Parathyroid adenoma (tissue), 2 donors: ENCODE data around the gene HCN4.

Experiments
- H2AFZ ChIP-seq: fragments of 300-600 bp; sonication (generic); one replicate; pipeline ENCODE4 v1.7.0; 2017; ENCODE audit warnings: antibody characterized with exemption, mild to moderate bottlenecking
- H3K27ac ChIP-seq: fragments of 300-600 bp; sonication (generic); one replicate; pipeline ENCODE4 v1.7.0; 2017
- H3K27me3 ChIP-seq: fragments of 300-600 bp; sonication (generic); one replicate; pipeline ENCODE4 v1.7.0; 2017; ENCODE audit warnings: low read length; ENCODE audit not compliant: control insufficient read depth, insufficient read depth
- H3K36me3 ChIP-seq: fragments of 300-600 bp; sonication (generic); one replicate; pipeline ENCODE4 v1.7.0; 2017; ENCODE audit warnings: low read length; ENCODE audit not compliant: control insufficient read depth, insufficient read depth
- H3K4me1 ChIP-seq: fragments of 300-600 bp; sonication (generic); one replicate; pipeline ENCODE4 v1.7.0; 2017; ENCODE audit warnings: control low read depth
- H3K4me2 ChIP-seq: fragments of 300-600 bp; sonication (generic); one replicate; pipeline ENCODE4 v1.7.0; 2017; ENCODE audit warnings: low read length
- H3K4me3 ChIP-seq: fragments of 300-600 bp; sonication (generic); one replicate; pipeline ENCODE4 v1.7.0; 2017; ENCODE audit warnings: low read depth, low read length
- H3K79me2 ChIP-seq: fragments of 300-600 bp; sonication (generic); one replicate; pipeline ENCODE4 v1.7.0; 2017; ENCODE audit warnings: control low read depth
- H3K9ac ChIP-seq: fragments of 300-600 bp; sonication (generic); one replicate; pipeline ENCODE4 v1.7.0; 2017; ENCODE audit warnings: mild to moderate bottlenecking
- H3K9me3 ChIP-seq: fragments of 300-600 bp; sonication (generic); one replicate; pipeline ENCODE4 v1.7.0; 2017; ENCODE audit warnings: low read length; ENCODE audit not compliant: control insufficient read depth
- CTCF ChIP-seq: fragments of 300-600 bp; sonication (generic); IDR thresholded peaks from one replicate; pipeline ENCODE4 v1.7.0; 2017; ENCODE audit warnings: antibody characterized with exemption, mild to moderate bottlenecking
- donor health status: primary hyperparathyroidism.

Gene HCN4

GRCh38 chr15:73319460-73320245 lies 49.1 kb downstream of the HCN4 start:
- no peaks in the 10 kb centered on the region for H3K27me3 ChIP-seq
- H3K4me1 ChIP-seq: no peaks in the 10 kb centered on the region
- H3K4me3 ChIP-seq: no peak overlapping the region
- H3K9ac ChIP-seq: no peak overlapping the region
- H3K79me2 ChIP-seq: no peaks in the 10 kb centered on the region
- TF ChIP-seq CTCF: no peak
- no peak overlapping the region for H2AFZ ChIP-seq
- no peaks in the 10 kb centered on the region for H3K36me3 ChIP-seq
- H3K27ac ChIP-seq: no peak overlapping the region
- H3K9me3 ChIP-seq: no peaks in the 10 kb centered on the region
- no peak overlapping the region for H3K4me2 ChIP-seq

GRCh38 chr15:73318463-73319351 lies 50.1 kb downstream of the HCN4 start:
- Histone ChIP-seq H3K36me3 (no peaks in the 10 kb centered on the region), H3K9me3 (no peaks in the 10 kb centered on the region)

GRCh38 chr15:73317651-73318462 lies 50.9 kb downstream of the HCN4 start:
- no peak overlapping the region for H3K27ac ChIP-seq
- no peak for TF ChIP-seq CTCF

More at GRCh38 chr15:73318463-73319351, 50.1 kb downstream of the HCN4 start:
- TF ChIP-seq CTCF: no peak
- no peaks in the 10 kb centered on the region for H3K27me3 ChIP-seq
- H2AFZ ChIP-seq: no peak overlapping the region
- no peak overlapping the region for H3K27ac ChIP-seq
- no peaks in the 10 kb centered on the region for H3K4me1 ChIP-seq
- H3K4me3 ChIP-seq: no peak overlapping the region
- no peak overlapping the region for H3K4me2 ChIP-seq
- H3K79me2 ChIP-seq: no peaks in the 10 kb centered on the region
- H3K9ac ChIP-seq: no peak overlapping the region

GRCh38 chr15:73313861-73314260 lies 54.9 kb downstream of the HCN4 start:
- no peaks in the 10 kb centered on the region for H3K36me3 ChIP-seq
- no peak overlapping the region for H3K4me2 ChIP-seq
- no peak for TF ChIP-seq CTCF
- no peaks in the 10 kb centered on the region for H3K79me2 ChIP-seq
- no peaks in the 10 kb centered on the region for H3K4me1 ChIP-seq
- H3K27ac ChIP-seq: no peak overlapping the region
- no peak overlapping the region for H2AFZ ChIP-seq
- H3K9ac ChIP-seq: no peak overlapping the region
- no peaks in the 10 kb centered on the region for H3K9me3 ChIP-seq
- no peak overlapping the region for H3K4me3 ChIP-seq
- H3K27me3 ChIP-seq: no peaks in the 10 kb centered on the region

More at GRCh38 chr15:73317651-73318462, 50.9 kb downstream of the HCN4 start:
- H3K4me3 ChIP-seq: no peak overlapping the region
- no peak overlapping the region for H3K9ac ChIP-seq
- H3K27me3 ChIP-seq: no peaks in the 10 kb centered on the region
- H3K36me3 ChIP-seq: no peaks in the 10 kb centered on the region
- H3K4me1 ChIP-seq: no peaks in the 10 kb centered on the region
- H3K9me3 ChIP-seq: no peaks in the 10 kb centered on the region
- no peaks in the 10 kb centered on the region for H3K79me2 ChIP-seq
- no peak overlapping the region for H3K4me2 ChIP-seq
- H2AFZ ChIP-seq: no peak overlapping the region
